HG03045 (cell line): ENCODE measurements around the gene FHOD3.

Experiments used
- ATAC-seq: cut with Tn5 transposase; IDR thresholded peaks from one replicate; pipeline ENCODE4 v1.9.1; 2021; ENCODE audit warnings: mild to moderate bottlenecking, moderate library complexity; ENCODE audit not compliant: unreplicated experiment

FHOD3 gene

DNA sequence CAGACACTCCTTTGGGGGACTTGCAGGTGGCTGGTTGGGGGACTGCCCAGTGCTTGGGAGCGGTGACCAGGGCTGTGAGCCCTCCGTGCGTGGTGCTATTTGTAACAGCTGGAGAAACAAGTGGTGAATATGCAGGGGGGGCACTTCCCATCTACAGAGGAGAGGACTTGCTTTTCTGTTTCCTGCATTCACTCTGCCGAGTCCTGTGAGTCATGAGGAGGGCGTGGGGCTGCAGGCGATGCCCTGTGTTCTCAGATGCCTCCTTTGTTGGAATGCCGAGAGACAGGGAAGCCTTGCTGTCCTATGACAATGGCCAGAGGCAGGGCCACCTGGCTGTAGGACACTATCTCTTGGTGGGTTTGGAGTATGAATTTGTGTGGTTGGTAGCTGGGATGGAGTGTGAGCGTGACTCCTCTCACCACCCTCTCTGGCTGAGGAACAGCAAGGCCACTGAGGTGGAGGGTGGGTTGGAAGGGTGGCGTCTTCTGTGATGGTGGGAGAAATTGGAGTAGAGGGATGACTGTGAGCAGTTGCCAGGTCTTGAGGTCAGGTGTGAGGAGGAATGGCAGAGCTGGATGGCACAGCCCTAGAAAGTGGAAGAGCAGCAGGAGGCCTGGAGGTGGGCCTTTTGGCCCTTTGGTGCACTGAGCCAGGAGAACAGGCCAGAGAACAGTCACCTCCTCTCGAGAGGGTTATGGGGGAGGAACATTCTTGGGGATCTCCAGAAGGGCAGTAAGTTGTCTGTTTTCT lies 24.3 kb downstream of the FHOD3 start:
- no peak for ATAC-seq

DNA sequence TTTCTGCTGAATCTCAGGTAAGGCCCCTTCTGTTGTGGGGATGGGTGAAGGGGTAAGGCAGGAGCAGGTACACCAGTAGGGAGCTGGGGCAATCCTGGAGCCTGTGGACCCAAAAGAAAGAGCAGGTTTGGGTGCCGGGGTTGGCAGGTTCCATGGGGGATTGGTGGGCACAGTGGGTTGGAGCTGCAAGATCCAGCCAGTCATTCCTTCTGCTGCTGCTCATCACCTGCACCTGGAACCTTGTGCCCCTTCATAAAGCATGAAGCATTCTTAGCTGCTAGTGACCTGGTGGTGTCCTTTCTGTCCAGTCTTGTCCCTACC lies 24.9 kb downstream of the FHOD3 start:
- no peak for ATAC-seq

DNA sequence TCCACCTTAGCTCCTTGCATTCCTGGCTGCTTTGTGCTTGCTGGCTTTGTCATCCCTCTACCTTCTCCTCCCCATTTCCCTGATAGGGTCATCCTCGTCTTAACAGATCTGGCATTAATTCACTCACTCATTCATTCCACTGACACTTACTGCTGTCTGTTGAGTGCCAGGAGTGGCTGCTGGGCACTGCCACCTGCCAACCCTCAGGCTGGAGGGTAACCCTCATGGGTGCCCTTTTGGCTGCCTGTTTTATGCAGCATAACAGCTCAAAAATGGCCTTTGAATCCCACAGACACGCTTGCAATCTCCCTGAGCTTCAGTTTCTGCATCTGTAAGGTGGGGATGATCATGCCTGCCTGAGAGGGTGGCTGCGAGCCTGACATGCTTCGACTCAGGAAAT lies 25.2 kb downstream of the FHOD3 start:
- no peak for ATAC-seq

DNA sequence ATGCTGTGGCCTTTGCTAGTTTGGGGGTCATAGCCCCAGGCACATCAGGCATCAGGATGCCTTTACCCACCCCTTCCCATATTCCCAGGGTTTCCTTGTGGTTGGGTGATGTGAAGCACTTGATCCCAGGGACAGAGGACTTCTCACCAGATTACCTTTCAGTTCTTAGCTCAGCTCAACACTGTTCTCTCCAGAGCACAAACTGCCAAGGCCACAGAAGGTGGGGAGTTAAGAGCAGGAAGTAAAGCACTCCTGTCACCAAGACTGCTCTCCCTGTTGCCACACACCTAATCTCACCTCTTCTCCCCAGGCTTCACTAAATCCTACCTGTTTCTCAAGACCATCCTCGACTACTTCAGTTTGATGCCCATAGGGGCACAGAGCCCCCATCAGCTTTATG lies 25.9 kb downstream of the FHOD3 start:
- no peak for ATAC-seq

DNA sequence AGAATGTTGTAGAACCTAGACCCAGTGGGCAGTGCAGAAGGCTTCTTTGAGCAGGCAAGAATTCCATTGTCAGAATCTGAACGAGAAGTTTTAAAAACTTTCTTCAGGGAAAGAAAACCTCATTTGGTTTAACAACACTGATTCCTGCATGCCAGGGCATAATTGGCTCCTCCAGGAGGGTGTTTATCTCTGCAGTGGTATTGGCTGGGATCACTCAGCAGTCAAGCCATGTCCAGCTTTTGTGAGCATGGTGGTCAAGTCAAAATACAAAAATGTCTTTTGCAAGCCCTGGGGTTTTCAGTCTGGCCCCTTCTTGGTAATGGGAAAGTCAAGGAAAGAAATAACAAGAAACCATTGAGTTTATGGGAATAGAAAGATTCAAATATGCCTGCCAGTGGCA lies 28.3 kb downstream of the FHOD3 start:
- ATAC-seq = no peak

DNA sequence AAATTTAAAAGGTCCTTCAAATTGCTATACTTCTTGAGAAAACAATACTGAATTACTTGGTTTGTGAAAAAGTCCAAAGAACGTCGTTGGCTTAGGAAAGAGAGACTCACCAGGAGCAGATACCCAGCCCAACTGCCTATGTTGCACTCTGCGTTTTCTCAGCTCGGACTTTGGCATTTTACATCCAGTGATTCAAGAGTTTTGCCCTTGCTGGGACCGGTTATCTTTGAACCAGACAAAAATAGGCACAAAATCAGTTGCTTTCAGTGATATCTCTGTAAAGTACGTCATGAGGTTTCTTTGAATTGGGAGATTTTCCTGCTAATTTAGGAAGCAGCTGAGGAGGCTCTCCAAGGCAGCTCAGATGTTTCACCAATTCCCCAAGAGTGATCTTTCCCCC lies 29.3 kb downstream of the FHOD3 start:
- ATAC-seq = no peak

DNA sequence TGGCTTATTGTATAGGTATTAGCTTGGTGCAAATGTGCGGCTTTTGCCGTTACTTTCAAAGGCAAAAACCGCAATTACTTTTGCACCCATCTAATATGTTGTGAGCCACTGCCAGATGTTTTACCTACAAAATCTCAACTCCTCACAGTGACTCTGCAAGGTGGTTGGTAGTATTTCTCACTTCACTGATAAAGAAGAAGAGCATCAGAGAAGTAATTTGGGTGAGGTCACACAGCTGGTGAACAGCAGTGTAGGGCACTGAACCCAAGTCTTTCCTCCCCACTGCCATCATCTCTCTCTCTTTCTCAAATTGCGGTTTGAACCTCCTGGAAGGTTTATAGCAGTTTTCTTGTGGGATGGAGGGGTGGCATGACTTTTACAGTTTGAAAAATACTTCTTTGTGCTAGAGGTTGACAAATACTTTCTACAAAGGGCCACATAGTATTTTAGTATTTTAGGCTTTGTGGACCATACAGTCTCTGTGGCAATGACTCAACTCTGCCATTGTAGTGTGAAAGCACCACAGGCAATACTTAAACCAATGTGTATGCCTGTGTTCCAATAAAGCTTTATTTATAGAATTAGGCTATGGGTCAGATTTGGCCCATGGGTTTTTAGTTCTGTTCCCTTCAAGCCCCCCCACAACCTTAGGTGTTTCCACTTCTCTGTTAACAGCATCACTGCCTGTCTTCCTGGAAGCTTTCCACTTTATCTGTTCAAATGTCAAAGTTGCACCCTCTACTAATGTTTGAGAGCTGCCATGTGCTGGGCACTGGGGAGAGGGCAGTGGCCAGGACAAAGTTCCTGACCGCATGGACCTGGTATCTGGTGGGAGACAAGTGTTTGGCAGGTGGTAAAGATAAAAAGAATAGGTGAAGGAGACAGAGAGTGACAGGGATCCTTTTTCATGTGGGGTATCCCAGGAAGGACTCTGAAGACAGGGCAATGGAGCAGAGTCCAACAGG lies 30.1 kb downstream of the FHOD3 start:
- ATAC-seq = no peak

DNA sequence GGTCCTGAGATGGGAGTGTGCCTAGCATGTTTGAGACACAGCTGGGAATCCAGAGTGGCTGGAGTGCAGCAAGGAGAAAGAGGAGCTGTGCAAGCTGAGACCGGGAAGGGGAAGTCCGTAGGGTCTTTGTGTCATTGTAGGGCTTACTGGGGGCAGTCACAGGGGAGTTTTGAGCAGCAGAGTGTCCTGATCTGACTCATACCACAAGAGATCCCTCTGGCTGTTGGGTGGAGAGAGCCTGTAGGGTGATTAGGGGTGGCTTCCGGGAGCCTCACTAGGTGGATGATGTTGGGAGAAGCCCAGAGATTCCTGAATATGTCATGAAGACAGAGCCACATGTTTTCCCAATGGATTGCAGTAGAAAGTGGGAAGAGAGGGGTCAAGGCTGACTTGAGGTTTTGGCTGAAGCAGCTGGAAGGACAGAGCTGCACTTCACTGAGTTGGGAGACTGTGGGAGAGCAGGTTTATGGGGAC lies 30.9 kb downstream of the FHOD3 start:
- ATAC-seq = no peak

DNA sequence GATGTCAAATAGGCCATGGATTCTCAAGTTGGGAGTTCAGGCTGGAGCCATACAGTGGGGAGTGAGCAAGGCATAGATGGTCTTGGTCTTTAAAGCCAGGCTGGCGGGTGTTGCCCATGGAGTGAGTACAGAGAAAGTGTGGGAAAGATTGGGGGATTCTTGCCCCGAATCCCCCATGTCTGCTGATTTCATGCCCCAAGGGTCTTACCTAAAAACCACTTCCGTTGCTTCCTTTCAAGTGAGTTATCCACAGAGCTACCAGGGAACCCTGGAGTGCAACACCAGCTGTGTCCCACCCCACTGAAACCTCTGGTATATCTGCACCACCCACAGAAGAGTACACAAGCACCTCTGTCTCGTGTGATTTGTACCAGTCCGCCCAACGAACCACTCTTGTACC lies 31.4 kb downstream of the FHOD3 start:
- no peak for ATAC-seq

DNA sequence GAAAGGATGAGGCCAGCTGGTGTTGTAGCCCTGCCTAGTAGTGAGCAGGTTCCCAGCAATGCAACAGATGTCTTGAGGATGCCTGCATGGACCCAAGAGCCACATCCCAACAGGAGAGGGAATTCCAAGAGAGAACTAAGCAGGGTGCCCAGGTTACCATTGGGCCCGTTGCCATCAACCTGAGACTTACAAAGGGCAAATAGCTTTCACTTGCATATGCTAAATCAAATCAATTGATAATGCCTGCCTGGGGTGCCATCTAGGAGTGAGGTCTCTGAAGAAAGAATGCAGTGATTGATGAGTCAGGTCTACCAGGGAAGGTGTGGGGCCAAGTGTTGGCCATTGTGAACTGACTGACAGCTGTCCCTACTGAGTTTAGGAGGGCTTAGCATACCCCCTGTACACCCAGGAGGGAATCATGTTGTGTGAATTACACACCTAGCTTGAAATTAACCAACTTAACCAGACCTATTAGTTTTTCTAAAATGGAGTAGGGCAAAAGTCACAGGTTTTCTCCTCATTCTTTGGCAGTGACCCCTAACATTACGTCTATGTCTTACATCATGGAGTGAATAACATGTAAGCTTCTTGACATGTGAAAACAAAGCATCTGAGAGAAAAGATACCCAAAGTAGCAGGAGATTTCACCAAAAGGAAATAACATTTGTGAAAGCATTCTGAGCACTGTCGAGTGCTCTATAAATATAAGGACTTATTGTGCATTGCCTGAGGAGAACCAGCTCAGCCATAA lies 32.3 kb downstream of the FHOD3 start:
- ATAC-seq = no peak

DNA sequence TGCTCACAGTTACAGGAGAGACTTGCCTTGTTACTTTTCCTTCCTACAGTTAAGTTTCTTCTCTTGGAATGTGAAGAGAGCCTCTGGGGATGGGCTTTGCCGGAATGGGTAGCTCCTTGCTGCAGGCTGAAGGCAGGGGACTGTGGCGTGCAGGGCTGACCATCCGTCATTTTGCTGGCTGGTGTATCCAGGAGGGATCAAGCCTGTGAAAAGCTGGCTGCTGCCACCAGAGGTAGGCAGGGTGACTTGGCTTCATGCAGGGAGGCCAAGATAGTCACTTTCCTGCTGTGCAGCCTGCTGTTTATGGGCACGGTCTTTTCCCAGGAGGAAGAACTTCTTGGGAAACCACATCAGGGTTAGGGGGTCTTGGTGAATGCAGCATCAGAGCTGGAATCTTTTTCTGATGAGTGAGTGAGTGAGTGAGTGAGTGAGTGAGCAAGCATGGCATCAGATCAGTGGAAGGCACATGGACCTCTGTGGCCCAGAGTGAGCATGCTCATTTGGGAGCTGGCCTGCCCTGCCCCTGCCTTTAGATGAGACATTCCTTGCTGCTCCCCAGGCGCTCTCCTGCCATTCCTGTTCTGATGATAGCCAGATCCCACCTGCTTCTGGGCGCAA lies 33.0 kb downstream of the FHOD3 start:
- no peak for ATAC-seq

DNA sequence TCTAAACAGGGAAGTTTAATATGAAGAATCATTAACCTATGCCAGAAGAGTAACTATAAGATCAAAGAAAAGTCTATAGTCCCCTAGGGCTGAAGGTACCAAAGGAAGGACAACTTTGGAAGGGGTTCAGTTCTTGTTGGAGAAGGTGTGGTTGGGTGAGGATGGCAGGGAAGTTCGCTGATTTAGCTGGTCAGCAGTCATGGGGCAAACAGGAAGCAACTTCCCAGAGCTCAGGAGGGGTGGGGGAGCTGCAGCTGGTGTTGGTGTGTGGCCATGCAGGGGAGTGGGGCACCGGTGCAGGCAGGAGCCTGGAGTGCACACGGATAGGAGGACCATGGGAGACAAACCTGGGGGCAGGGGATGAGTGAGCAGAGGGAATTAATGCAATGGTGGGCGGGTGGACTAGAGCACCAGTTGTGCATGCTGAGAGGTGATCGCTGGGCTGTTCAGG lies 34.0 kb downstream of the FHOD3 start:
- ATAC-seq = no peak

DNA sequence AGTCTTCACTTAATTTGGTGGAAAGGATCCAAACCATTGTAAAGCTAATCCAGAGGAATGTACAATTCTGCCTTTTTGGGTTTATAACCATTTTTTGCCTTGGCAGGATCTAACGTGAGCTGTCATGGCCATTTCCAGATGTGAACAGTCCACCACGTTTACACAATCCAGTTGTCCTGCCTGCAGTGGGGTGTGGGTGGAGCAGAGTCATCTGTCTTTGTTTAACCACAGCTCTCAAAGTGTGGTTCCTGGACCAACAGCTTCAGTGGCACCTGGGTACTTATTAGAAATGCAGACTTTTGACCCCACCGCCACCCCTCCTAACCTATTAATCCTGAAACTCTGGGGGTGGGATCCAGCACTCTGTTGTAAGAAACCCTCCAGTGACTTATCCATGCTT lies 35.9 kb downstream of the FHOD3 start:
- no peak for ATAC-seq

DNA sequence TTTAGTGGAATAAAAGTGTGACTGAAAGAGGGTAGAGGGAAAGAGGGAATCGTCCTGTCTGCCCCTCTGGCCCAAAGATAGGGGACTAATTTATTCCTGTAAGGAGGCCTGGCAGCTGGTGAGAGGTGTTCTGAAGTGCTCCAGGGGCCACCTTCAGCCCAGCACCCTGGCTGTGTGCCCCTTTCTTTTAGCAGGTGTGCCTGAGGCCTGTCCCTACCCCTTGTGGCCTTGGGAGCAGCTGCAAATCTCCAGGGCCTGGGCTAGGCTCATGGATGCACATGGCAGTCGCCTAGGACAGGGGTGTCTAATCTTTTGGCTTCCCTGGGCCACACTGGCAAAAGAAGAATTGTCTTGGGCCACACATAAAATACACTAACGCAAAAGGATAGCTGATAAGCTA lies 37.3 kb downstream of the FHOD3 start:
- no peak for ATAC-seq

DNA sequence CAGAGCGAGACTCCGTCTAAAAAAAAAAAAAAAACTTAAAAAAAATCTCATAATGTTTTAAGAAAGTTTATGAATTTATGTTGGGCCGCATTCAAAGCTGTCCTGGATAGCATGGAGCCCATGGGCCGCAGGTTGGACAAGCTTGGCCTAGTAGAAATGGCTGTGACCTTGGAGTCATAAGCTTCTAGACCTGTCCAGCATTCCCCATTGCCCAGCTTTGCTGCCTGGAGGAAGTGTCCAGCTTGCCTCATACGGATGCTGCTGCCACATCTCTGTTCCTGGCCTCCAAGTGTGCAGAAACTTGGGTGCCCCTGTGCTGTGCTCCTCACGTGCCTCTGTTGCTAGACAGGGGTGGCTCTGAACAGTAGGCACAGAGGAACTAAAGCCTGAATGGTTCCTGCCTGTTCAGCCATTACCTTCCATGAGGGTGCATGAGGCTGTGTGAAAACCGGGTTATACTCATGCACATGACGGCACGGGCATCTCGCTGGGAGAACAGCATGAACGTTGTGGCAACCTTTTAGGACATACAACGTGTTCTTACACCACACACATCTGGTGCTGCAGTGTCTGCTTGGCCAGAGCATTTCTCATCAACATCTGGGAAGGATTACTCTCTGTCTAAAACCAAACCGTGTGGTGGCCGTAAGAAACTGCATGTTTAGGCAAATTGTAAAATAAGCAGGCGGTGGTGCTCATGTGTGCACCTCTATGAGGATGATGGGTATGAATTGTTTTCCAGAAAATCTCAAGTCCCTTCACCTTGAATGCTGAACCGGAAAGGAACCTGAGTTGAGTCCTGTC lies 38.2 kb downstream of the FHOD3 start:
- ATAC-seq = no peak

DNA sequence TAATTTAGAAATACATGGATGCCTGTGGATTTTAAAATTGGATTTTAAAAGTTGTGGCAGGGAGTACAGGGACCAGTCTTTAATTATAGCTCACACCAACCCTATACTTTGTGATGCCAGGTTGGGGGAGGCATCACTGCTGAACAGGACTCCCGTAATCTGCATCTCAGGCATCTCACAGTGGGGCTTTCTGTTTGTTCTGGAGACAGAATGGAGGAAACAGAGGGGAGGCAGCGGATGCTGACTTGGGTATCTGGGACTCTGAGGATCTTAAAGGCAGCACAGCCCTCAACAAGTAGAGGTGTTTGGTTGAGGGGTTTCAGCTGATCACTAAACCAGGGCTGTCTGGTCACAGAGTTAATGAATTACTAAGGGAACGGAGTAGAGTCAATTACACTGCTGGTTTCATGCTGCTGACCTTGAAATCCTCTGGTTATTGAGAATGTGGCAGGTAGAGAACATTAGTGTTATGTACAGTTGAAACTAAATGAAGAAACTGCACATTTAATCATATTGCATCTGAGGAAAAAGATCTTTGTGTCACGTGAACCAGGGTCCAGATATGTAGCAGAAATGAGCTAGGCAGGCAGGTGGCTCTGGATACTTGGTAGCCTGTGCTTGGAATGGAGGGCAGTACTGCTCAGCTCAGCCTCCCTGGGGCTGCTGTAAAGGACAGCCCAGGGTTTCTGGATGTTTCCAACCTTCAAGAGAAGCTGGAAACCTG lies 40.3 kb downstream of the FHOD3 start:
- ATAC-seq = no peak

DNA sequence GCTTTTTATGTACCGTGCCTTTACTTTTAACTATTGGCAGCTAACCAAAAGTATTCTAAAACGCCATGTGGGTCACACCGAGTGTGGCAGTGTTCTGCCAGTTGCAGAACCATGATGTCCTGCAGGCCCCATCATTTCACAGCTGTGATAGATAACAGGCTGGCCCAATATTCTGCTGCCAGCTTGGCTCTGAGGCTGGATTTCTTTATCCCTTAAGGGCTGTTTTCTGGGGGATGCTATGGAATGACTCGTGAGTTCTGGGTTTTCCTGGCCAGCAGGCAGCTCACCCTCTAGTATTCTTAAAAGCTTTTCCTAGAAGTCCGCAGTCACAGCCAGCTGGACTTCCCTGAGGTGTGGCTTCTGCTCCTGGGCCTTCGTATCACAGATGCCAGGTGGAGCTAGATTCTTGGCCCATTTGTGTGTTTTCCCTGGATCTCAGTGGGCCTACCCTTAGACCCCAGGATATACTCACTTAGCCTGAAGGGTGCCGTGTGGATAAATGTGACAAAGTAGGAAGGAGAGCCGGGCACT lies 41.0 kb downstream of the FHOD3 start:
- ATAC-seq = no peak

DNA sequence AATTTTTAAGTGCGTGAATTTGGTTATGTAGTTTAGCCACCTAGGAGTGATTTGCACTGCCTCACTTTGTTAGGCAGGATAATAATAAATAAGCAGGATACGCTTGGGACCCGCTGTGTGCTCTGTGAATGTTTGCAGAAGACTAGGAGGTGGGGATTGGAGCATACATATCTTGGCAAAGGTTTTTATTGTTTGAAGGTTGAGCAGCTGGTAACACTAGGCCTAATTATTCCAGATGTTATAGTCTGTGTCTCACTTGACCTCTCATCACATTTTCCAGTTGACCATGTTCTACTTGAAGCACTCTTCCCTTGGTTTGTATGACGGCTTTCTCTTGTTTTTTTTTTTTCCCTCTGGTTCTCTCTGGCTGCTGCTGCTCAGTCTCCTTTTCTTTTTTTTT lies 42.7 kb downstream of the FHOD3 start:
- no peak for ATAC-seq

DNA sequence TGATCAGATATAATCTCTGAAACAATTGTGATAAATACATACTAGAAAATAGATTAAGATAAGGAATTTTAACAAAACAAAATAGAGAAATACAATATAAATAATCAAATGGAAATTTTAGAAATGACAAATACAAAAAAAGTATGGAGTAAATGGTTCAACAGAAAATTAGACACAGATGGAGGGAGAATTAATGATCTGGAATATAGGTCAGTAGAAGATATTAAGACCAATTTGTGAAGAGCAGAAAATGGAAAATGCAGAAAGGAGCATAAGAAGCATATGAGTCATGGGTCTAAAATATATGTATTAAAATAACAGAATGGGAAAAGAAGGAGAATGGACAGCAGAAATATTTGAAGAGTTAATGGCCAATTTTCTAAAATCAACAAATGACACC lies 44.4 kb downstream of the FHOD3 start:
- no peak for ATAC-seq
